ENCODE results near the gene UBE3C.

UBE3C gene

GRCh38 chr7:157183832-157184231, 45.1 kb downstream of the UBE3C start:
- DNase-seq, result no peak

- DNase-seq, result no peak
Measured at GRCh38 chr7:157188091-157188665, 49.5 kb downstream of the UBE3C start.

- no peak for DNase-seq
Measured at GRCh38 chr7:157189405-157189804, 50.7 kb downstream of the UBE3C start.

GRCh38 chr7:157192861-157193260, 54.1 kb downstream of the UBE3C start:
- DNase-seq, result no peak

GRCh38 chr7:157193274-157193673, 54.5 kb downstream of the UBE3C start:
- DNase-seq, result no peak

GRCh38 chr7:157194948-157195347, 56.2 kb downstream of the UBE3C start:
- peak in 1 of 2 experiments; percentile 41 for DNase-seq

GRCh38 chr7:157195868-157196267, 57.1 kb downstream of the UBE3C start:
- no peak for DNase-seq

- DNase-seq, result no peak
Measured at GRCh38 chr7:157204134-157204533, 65.4 kb downstream of the UBE3C start.

- DNase-seq, result peak in 1 of 2 experiments; percentile 63
Measured at GRCh38 chr7:157205438-157205837, 66.7 kb downstream of the UBE3C start.

GRCh38 chr7:157208571-157209413, 70.1 kb downstream of the UBE3C start:
- DNase-seq, result peak in 1 of 2 experiments; percentile 13

GRCh38 chr7:157210682-157211081, 72.0 kb downstream of the UBE3C start:
- DNase-seq, result peak in 1 of 2 experiments; percentile 51

- DNase-seq, result peak; percentile 87 to 95
Measured at GRCh38 chr7:157211690-157212089, 73.0 kb downstream of the UBE3C start.

- DNase-seq, result no peak
Measured at GRCh38 chr7:157219154-157219553, 80.4 kb downstream of the UBE3C start.

- no peak for DNase-seq
Measured at GRCh38 chr7:157220916-157221569, 82.3 kb downstream of the UBE3C start.

GRCh38 chr7:157222687-157223086, 84.0 kb downstream of the UBE3C start:
- no peak for DNase-seq

- DNase-seq, result peak; percentile 7 to 58
Measured at GRCh38 chr7:157224627-157225026, 85.9 kb downstream of the UBE3C start.

GRCh38 chr7:157228864-157229422, 90.2 kb downstream of the UBE3C start:
- peak; percentile 18 to 41 for DNase-seq

GRCh38 chr7:157233677-157234076, 95.0 kb downstream of the UBE3C start:
- no peak for DNase-seq

GRCh38 chr7:157234271-157234670, 95.5 kb downstream of the UBE3C start:
- no peak for DNase-seq

- no peak for DNase-seq
Measured at GRCh38 chr7:157235357-157236333, 96.9 kb downstream of the UBE3C start.

GRCh38 chr7:157238087-157238486, 99.4 kb downstream of the UBE3C start:
- no peak for DNase-seq

- DNase-seq, result no peak
Measured at GRCh38 chr7:157239571-157240270, 101.0 kb downstream of the UBE3C start.

All from NCI-H524 (cell line).